KBM-7 (cell line): ENCODE data around the gene SOX12.
"Not testable (repeated sequence)": the region's sequence is repeated elsewhere in the genome, so short reads cannot be mapped to it uniquely, and the experiment has no call there.

ENCODE experiments used
- DNase-seq: peaks from one replicate; pipeline ENCODE4 v3.0.0-alpha.2; 2015
- in situ Hi-C: fragments of 300-500 bp; cut with MboI; formaldehyde crosslinking; loops from 2 replicates; pipeline ENCODE4 v1.14.3; 2020; ENCODE audit warnings: low sequenced_read_pairs, low pct_unique_long_range_greater_than_20kb, mixed read lengths

The SOX12 gene

GRCh38 chr20:372543-373082 is 47.3 kb downstream of the SOX12 start:
- peak; percentile 71 for DNase-seq
- in situ Hi-C loops = not testable (repeated sequence)

- DNase-seq = peak; percentile 87
- in situ Hi-C loops = no loop called here
These were observed 48.0 kb downstream of the SOX12 start for GRCh38 chr20:373171-373890.

GRCh38 chr20:375265-375889 is 50.0 kb downstream of the SOX12 start:
- in situ Hi-C loops = no loop called here
- no peak for DNase-seq

- in situ Hi-C loops = no loop called here
- no peak for DNase-seq
These were observed 50.7 kb downstream of the SOX12 start for GRCh38 chr20:376089-376488.

- peak; percentile 38 for DNase-seq
- in situ Hi-C loops = no loop called here
These were observed 51.4 kb downstream of the SOX12 start for GRCh38 chr20:376750-377149.

- in situ Hi-C loops, DNase-seq: not testable (repeated sequence)
These were observed 52.2 kb downstream of the SOX12 start for GRCh38 chr20:377578-377977.

- in situ Hi-C loops = no loop called here
These were observed 53.6 kb downstream of the SOX12 start for GRCh38 chr20:378961-379336.

More at GRCh38 chr20:378961-379336, 53.6 kb downstream of the SOX12 start:
- no peak for DNase-seq
